GM06990 (cell line): ENCODE results near the gene MSI2.
A peak's percentile ranks its signal among the peaks of the same experiment; 100 is the strongest.

Source experiments
- DNase-seq: peaks from one replicate; pipeline ENCODE4 v3.0.0-alpha.2; 2011; ENCODE audit not compliant: insufficient read length; ENCODE audit errors: extremely low read depth
- H3K27me3 ChIP-seq: replicated peaks from 2 replicates; pipeline ENCODE4 v1.6.0; 2011; ENCODE audit warnings: low read length; ENCODE audit not compliant: control insufficient read depth, insufficient read depth
- H3K36me3 ChIP-seq: 2 replicates; pipeline ENCODE4 v1.5.1; 2011; ENCODE audit warnings: low read length; ENCODE audit not compliant: control insufficient read depth, insufficient read depth
- H3K4me3 ChIP-seq: replicated peaks from 2 replicates; pipeline ENCODE4 v1.5.1; 2011; ENCODE audit warnings: low read depth, mild to moderate bottlenecking, control low read depth, low read length
- CTCF ChIP-seq: IDR thresholded peaks from 2 replicates; pipeline ENCODE4 v1.5.1; 2011; ENCODE audit warnings: low read length, control low read depth, mild to moderate bottlenecking, inconsistent platforms; ENCODE audit not compliant: insufficient read depth, poor library complexity, severe bottlenecking

The MSI2 gene

GRCh38 chr17:57456622-57457021 is 200.3 kb downstream of the MSI2 start:
- Histone ChIP-seq H3K4me3 (no peak overlapping the region), H3K36me3 (no peaks in the 10 kb centered on the region; the same call in 1 of the 2 replicates), H3K27me3 (no peaks in the 10 kb centered on the region)
- no peak for TF ChIP-seq CTCF
- DNase-seq: no peak

DNA sequence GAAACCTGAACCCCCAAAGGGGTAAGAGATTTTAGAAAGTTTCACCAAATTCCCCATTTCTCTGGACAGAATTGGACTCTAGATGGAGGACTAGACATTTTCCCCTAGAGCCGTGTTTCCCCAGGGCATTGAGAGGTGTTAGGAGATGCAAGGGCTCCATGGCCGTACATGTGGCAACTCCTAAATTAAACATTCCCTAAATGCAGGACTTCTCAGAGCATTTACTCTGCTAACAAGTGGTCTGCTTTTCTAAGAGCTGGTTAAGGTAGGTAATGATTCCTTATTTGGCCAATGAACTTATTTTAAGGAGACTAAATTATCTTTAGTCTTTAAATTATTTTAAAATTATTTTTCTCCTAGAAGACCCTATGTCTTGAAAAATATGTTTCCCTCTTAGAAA is 200.9 kb downstream of the MSI2 start:
- Histone ChIP-seq H3K27me3 (no peaks in the 10 kb centered on the region), H3K36me3 (no peaks in the 10 kb centered on the region; the same call in 1 of the 2 replicates), H3K4me3 (no peak overlapping the region)
- no peak for DNase-seq
- no peak for TF ChIP-seq CTCF

- Histone ChIP-seq H3K36me3 (no peaks in the 10 kb centered on the region), H3K27me3 (no peaks in the 10 kb centered on the region), H3K4me3 (no peak overlapping the region)
- no peak for TF ChIP-seq CTCF
- no peak for DNase-seq
Measured at GRCh38 chr17:57458718-57459285, 202.5 kb downstream of the MSI2 start.

DNA sequence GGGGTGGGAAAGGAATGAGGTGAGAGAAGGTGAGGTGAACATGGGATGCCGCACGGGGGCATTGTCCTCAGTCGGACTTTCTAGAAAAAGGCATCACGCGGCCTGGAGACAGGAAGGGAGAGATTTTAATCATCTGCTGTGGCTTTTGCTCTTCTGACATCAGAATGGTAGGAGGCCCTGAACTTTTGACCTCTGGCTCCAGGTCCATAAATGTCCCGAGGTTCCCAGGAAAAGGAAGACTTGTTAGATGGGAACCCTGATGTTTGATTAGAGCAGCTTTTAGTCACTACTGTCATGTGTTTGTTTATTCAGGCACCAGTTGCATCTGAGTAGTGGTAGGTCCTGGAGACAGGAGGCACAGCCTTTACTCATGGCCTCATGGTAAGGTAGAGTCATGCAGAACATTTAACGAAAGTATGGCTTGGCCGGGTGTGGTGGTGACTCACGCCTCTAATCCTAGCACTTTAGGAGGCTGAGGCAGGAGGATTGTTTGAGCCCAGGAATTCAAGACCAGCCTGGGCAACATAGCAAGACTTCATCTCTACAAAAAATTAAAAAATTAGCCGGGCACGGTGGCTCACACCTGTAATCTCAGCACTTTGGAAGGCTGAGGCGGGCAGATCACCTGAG is 203.1 kb downstream of the MSI2 start:
- no peaks in the 10 kb centered on the region for H3K36me3 ChIP-seq
- no peaks in the 10 kb centered on the region for H3K27me3 ChIP-seq
- DNase-seq: peak; percentile 64
- peak; percentile 56 for TF ChIP-seq CTCF
- H3K4me3 ChIP-seq: no peak overlapping the region

DNA sequence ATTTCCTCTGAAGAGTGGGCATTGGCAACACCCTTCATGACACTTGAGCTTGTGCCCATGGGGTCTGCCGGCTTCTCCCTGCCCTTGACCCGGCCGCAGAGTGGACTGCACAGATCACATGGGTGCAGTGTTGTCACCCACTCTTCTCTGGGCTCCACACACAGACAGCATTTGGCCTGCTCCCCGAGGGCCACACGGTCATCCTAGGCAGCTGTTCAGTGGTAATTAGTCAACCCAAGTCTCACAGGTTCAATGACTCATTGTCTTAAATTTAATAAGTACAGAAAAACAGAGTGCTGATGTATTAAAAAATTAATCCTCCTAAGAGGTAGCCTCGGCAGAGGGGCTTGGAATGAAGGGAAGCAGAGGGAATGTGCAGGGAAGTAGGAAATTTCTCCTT is 204.8 kb downstream of the MSI2 start:
- DNase-seq: peak; percentile 57
- H3K4me3 ChIP-seq: no peak overlapping the region

More for the DNA sequence above, 204.8 kb downstream of the MSI2 start:
- Histone ChIP-seq H3K27me3 (no peaks in the 10 kb centered on the region), H3K36me3 (no peaks in the 10 kb centered on the region)
- no peak for TF ChIP-seq CTCF
